ENCODE measurements around the gene WDR70.
"Not testable (repeated sequence)": the region's sequence is repeated elsewhere in the genome, so short reads cannot be mapped to it uniquely, and the experiment has no call there.

Gene WDR70

GRCh38 chr5:37664551-37664950 is 285.4 kb downstream of the WDR70 start:
- TF ChIP-seq CTCF (IDR thresholded peaks at IDR 0.05; ENCODE audit: unreplicated experiment in 3 of 3), result no peak
- Mint-ChIP-seq H3K9me3 (no peaks in the 10 kb centered on the region), H3K27me3 (ENCODE audit: low read depth) (no peaks in the 10 kb centered on the region), H3K36me3 (ENCODE audit: low read depth) (no peaks in the 10 kb centered on the region), H3K4me1 (peaks cover 42% of the 10 kb centered on the region), H3K4me3 (no peak overlapping the region), H3K27ac (no peak overlapping the region)

DNA sequence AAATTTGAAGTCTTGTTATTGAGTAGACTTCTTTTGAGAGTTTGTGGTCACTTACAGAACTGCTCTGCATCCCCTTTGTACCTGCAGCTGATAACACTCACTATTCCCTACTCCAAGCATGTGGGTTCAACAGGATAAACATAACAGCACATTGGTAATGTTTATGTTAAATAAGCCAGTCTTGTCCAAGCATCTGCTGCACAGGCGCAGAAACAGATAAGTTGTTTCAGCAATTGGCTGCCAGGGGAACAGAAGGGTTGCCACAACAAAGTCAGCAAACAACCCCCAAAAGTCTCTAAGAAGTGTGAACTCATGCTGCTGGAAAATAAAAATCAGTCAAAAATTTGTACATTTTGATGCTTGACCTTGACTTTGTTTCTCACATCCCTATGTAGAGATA is 286.2 kb downstream of the WDR70 start:
- Mint-ChIP-seq H3K4me3 (no peak overlapping the region), H3K9me3 (no peaks in the 10 kb centered on the region), H3K27ac (peak overlapping the region in 2 of 3 experiments; percentile 17 to 52), H3K27me3 (ENCODE audit: low read depth) (no peaks in the 10 kb centered on the region), H3K36me3 (ENCODE audit: low read depth) (no peaks in the 10 kb centered on the region), H3K4me1 (peaks cover 42% of the 10 kb centered on the region)
- TF ChIP-seq CTCF (IDR thresholded peaks at IDR 0.05; ENCODE audit: unreplicated experiment in 3 of 3), result no peak

- Mint-ChIP-seq H3K9me3 (no peaks in the 10 kb centered on the region), H3K4me1 (peaks cover 42% of the 10 kb centered on the region), H3K36me3 (ENCODE audit: low read depth) (no peaks in the 10 kb centered on the region), H3K4me3 (peak overlapping the region in 1 of 3 experiments; percentile 4), H3K27me3 (ENCODE audit: low read depth) (no peaks in the 10 kb centered on the region), H3K27ac (peak overlapping the region in 2 of 3 experiments; percentile 52 to 66)
- TF ChIP-seq CTCF (IDR thresholded peaks at IDR 0.05; ENCODE audit: unreplicated experiment in 3 of 3), result no peak
These were observed 286.8 kb downstream of the WDR70 start for GRCh38 chr5:37665889-37666288.

- peaks cover 34% of the 10 kb centered on the region for H3K4me1 Mint-ChIP-seq
- no peaks in the 10 kb centered on the region for H3K9me3 Mint-ChIP-seq
- H3K27ac Mint-ChIP-seq, result no peak overlapping the region
- H3K36me3 Mint-ChIP-seq (ENCODE audit: low read depth), result no peaks in the 10 kb centered on the region
- no peaks in the 10 kb centered on the region for H3K27me3 Mint-ChIP-seq (ENCODE audit: low read depth)
- no peak overlapping the region for H3K4me3 Mint-ChIP-seq
- TF ChIP-seq CTCF (IDR thresholded peaks at IDR 0.05; ENCODE audit: unreplicated experiment in 3 of 3), result no peak
These were observed 288.3 kb downstream of the WDR70 start for GRCh38 chr5:37667430-37667829.

- no peak overlapping the region for H3K4me3 Mint-ChIP-seq
- no peaks in the 10 kb centered on the region for H3K27me3 Mint-ChIP-seq (ENCODE audit: low read depth)
- no peaks in the 10 kb centered on the region for H3K36me3 Mint-ChIP-seq (ENCODE audit: low read depth)
- no peaks in the 10 kb centered on the region for H3K9me3 Mint-ChIP-seq
- H3K4me1 Mint-ChIP-seq, result peaks cover 30% of the 10 kb centered on the region
- TF ChIP-seq CTCF (IDR thresholded peaks at IDR 0.05; ENCODE audit: unreplicated experiment in 3 of 3), result no peak
- H3K27ac Mint-ChIP-seq, result no peak overlapping the region
These were observed 288.7 kb downstream of the WDR70 start for GRCh38 chr5:37667846-37668245.

- Mint-ChIP-seq H3K9me3 (no peaks in the 10 kb centered on the region), H3K27ac (no peak overlapping the region), H3K4me3 (no peak overlapping the region), H3K4me1 (peaks cover 23% of the 10 kb centered on the region), H3K36me3 (ENCODE audit: low read depth) (no peaks in the 10 kb centered on the region), H3K27me3 (ENCODE audit: low read depth) (no peaks in the 10 kb centered on the region)
- TF ChIP-seq CTCF (IDR thresholded peaks at IDR 0.05; ENCODE audit: unreplicated experiment in 3 of 3), result no peak
These were observed 289.5 kb downstream of the WDR70 start for GRCh38 chr5:37668524-37669047.

GRCh38 chr5:37672118-37672588 is 293.0 kb downstream of the WDR70 start:
- not testable (repeated sequence) for H3K4me3 Mint-ChIP-seq; H3K36me3 Mint-ChIP-seq (ENCODE audit: low read depth); H3K4me1 Mint-ChIP-seq; H3K27me3 Mint-ChIP-seq (ENCODE audit: low read depth); H3K27ac Mint-ChIP-seq; H3K9me3 Mint-ChIP-seq

DNA sequence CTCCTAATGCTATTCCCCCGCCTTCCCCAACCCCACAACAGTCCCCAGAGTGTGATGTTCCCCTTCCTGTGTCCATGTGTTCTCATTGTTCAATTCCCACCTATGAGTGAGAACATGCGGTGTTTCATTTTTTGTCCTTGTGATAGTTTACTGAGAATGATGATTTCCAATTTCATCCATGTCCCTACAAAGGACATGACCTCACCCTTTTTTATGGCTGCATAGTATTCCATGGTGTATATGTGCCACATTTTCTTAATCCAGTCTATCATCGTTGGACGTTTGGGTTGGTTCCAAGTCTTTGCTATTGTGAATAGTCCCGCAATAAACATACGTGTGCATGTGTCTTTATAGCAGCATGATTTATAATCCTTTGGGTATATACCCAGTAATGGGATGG is 295.2 kb downstream of the WDR70 start:
- not testable (repeated sequence) for H3K4me3 Mint-ChIP-seq; H3K27ac Mint-ChIP-seq; H3K36me3 Mint-ChIP-seq (ENCODE audit: low read depth); H3K4me1 Mint-ChIP-seq; H3K27me3 Mint-ChIP-seq (ENCODE audit: low read depth)
- peaks cover 14% of the 10 kb centered on the region for H3K9me3 Mint-ChIP-seq

GRCh38 chr5:37679326-37679725 is 300.2 kb downstream of the WDR70 start:
- peaks cover 45% of the 10 kb centered on the region for H3K36me3 Mint-ChIP-seq (ENCODE audit: low read depth)
- H3K27me3 Mint-ChIP-seq (ENCODE audit: low read depth); H3K27ac Mint-ChIP-seq; H3K4me1 Mint-ChIP-seq; H3K4me3 Mint-ChIP-seq: not testable (repeated sequence)
- peaks cover 54% of the 10 kb centered on the region for H3K9me3 Mint-ChIP-seq

Data from nephron (organoid).